GM23248 (cell line): ENCODE results near the gene USP32.

ENCODE experiments used
- EZH2 ChIP-seq: fragments of 200-600 bp; sonication (generic); IDR thresholded peaks from 2 replicates; pipeline ENCODE4 v1.6.1; 2018; ENCODE audit warnings: antibody characterized with exemption, mild to moderate bottlenecking; ENCODE audit not compliant: insufficient read depth, poor library complexity, severe bottlenecking
- EZH2phosphoT487 ChIP-seq: fragments of 200-600 bp; sonication (generic); IDR thresholded peaks from 2 replicates; pipeline ENCODE4 v1.6.1; 2018; ENCODE audit warnings: antibody characterized with exemption, moderate library complexity, mild to moderate bottlenecking, low read depth; ENCODE audit not compliant: insufficient read depth

GRCh38 chr17:60159479-60159866 lies 232.5 kb downstream of the USP32 start:
- TF ChIP-seq EZH2phosphoT487: no peak
- no peak for TF ChIP-seq EZH2
